NCI-H510A (cell line): ENCODE results near the gene ZCRB1.
"Not testable (repeated sequence)": the region's sequence is repeated elsewhere in the genome, so short reads cannot be mapped to it uniquely, and the experiment has no call there.

Experiments
- DNase-seq: peaks from one replicate; lab custom pipeline; 2025; lab: John Stamatoyannopoulos, UW

The ZCRB1 gene, protein sequence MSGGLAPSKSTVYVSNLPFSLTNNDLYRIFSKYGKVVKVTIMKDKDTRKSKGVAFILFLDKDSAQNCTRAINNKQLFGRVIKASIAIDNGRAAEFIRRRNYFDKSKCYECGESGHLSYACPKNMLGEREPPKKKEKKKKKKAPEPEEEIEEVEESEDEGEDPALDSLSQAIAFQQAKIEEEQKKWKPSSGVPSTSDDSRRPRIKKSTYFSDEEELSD

DNA sequence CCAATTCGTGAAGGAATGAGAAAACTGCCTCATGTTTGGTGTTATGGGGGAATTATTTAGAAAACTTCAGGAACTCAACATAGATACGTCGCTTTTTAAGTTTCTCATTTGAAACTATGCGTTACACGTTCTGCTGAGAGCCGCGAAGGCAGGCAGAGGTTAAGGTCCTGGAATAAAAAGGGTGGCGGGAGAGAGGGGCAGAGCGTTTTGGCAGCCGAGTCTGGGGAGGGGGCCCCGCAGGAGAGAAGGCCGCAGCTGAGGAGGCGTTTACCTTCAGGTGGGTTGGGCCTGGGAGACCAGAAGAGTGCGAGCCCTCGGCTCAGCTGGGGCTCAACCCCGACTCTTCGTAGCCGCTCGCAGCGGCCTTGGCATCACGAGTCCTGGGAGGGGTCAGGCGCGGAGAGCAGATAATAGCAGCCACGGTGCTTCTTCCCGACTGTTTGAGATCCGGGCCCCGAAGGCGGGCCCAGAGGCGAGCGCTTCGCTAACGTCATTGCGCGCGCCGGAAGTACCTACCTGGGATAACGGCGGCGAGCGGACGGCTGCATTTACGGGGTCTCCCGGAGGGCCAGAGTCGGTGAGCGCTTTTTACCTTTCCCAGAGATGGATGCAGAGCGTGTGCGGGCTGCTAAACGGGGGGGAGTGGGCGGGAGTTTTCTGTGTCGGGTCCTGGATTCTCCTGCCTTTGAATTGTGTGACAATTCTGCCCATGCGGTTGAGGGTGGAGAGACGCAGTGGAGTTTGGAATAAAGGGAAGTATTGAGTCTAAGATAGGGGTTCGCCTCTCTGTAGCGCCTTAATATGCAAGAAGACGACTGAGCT lies at the start of gene ZCRB1, which contains the start of gene PPHLN1:
TSS of gene ZCRB1 (minus strand) at position 442 of the 822 bp plus-strand sequence. CDS start 1,992 bp downstream, outside the sequence.
TSS of gene PPHLN1 (plus strand) at position 515 of the 822 bp plus-strand sequence. CDS start 9,736 bp downstream, outside the sequence.
- peak; percentile 89 for DNase-seq

DNA sequence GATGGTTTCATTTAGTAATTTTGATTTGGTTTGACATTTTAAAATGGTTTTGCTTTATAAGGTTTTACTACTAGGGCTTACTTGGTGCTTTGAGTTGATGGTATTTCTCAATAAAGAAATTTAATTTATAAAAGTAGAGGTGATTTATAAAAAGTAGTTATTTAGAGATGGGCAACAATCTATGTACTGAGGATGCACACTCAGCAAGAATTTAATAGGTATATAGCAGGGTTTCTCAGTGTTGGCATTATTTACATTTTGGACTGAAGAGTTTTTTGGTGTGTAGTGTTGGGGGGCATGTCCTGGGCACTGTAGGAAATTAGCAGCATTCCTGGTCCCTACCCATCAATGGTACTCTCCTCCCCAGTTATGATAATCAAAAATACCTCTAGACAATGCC lies 47.8 kb upstream of the ZCRB1 start:
- DNase-seq = no peak

DNA sequence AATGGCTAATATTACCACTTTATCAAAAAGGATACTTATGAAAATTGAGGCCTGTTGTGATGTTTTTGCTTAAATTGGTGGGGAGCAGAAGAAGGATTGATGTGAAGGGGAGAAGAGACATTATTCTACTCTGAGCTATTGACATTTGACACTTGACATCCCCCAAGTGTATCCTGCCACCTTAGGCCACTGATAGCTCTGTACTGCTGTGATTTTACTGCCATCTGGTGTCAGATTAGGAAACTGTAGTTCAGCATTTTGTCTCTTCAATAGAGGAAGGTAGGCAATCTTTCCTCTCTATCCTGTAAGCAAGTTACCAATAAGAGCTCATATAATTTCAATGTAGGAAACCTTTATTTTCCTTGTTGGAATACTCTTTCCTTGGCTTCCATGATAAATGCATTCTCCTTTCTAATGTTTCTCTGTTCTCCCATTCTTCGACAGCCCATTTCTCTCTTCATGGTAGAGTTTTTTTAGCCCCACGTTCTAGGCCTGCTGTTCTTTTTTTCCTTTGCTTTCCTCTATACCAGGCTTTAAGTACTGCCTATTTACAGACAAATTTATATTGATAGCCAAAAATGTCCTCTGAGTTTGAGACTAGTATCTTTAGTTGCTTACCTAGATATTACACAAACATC lies 46.4 kb upstream of the ZCRB1 start:
- peak; percentile 6 for DNase-seq

DNA sequence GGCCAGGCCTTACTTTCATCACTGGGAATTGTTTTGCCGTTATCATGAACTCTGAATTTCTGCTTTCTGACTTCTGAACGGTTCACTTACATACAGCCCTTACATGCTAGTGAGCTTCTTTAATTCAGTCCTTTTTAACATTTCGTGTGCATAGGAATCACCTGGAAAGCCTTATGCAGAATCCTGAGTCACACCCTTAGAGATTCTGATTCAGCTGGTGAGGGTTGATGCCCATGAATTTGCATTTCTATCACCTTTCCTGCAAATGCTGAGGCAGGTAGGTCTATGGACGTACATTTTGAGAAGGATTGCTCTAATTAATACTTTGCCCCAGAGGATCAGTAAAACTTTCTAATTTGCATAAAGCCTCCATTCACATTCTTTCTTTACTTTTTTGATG lies 44.1 kb upstream of the ZCRB1 start:
- no peak for DNase-seq

DNA sequence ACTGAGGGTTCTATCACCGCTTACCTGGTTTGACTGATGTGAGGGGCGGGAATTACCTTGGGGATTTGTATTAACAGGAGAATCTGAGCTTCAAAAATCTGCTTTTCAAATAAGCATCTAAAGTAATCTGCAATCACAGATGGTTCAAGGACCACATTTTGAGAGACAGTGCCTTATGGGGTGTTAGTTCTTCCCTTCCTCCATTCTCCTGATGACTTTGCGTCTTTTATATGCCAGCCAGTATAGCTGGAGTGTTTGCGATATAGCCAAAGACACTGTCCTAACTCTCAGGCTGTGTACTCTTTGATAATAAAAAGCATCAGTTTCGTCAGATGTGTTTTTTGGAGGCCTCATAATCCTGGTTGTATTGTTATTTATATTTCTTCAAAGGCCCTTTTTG lies 39.6 kb upstream of the ZCRB1 start:
- DNase-seq = no peak

DNA sequence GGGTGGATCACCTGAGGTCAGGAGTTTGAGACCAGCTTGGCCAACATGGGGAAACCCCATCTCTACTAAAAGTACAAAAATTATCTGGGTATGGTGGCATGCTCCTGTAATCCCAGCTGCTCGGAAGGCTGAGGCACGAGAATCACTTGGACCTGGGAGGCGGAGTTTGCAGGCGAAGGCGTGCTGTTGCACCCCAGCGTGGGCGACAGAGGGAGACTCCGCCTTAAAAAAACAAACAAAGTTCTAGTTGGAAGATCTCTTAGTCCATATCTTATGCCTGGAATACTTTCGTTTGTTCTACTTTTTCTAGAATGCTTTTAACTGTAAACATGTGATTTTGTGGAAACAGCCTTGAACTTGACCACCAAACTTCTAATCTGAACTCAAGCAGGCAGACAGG lies 38.8 kb upstream of the ZCRB1 start:
- DNase-seq = no peak

DNA sequence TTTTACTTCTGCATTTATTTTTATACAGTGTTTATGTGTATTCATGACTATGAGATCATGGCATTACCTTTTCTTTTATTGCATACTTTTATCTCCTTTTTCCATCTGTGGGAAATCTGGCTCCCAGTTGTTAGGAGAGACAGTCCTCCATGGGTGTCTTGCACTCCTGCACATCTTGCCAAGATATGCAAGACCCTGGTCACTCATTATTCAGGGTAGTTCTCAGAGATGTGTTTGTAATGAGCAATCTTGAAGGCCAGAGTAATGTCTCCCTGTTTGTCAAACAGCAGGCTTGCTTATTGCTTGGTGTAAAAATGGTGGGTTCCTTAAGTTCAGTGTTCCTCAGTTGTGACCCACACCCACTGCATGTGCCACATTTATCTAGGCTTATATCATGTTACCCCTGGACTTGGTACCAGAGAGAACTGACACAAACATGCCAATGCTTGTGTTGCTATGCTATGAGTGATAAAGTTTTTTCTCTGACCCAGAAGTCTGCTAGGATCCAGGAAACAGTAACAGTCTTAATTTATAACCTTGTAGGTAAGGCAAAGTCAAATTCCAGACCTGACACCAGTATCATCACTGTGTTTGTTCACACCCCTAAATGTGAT lies 36.9 kb upstream of the ZCRB1 start:
- DNase-seq = no peak

DNA sequence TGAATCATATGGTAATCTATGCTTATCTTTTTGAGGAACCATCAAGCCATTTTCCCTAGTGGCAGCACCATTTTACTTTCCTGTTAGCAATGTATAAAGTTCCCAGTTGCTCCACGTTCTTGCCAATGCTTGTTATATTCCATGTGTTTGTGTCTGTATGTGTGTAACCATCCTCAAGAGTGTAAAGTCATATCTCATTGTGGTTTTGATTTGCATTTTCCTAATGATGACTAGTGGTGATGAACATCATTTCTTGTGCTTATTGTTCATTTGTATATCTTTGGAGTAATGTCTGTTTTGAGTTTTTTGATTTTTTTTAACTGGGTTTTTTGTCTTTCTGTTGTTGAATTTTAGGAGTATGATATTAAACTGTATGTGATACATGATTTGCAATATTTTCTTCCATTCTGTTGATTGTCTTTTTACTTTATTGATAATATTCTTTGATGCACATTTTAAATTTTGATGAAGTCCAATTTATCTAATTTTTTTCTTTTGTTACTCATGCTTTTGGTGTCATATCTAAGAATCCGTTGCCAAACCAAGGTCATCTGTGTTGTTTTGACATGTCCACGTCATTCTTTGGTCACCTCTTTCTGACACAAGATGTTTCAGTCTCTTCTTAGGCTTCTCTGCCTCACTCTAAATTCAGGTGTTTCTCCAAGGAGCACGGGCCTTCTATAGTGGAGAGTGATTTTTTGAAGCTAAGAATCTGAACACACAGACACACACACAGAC lies 36.2 kb upstream of the ZCRB1 start:
- no peak for DNase-seq

DNA sequence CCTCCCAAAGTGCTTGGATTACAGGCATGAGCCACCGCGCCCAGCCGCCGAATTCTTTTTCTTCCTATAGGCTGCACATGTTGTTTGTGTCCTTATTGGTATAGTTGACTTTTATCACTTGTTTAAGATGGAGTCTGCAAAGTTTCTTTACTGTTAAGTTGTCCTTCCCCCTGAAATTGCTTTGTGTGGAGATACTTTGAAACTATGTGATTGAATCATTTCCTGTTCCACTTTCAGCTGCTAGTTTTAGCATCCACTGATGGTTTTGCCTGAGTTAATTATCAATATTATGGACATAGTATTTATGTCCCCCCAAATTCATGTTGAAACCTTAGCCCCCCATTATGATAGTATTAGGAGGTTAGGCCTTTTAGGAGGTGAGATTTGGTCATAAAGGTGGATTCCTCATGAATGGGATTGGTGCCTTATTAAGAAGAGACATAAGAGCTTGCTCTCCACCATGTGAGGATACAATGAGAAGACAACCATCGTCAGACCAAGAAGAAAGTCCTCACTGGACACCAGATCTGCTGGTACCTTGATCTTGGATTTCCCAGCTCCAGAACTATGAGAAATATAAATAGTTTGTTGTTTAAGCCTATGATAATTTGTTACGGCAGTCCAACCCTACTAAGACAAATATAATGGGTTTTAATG lies 35.0 kb upstream of the ZCRB1 start:
- DNase-seq = no peak

DNA sequence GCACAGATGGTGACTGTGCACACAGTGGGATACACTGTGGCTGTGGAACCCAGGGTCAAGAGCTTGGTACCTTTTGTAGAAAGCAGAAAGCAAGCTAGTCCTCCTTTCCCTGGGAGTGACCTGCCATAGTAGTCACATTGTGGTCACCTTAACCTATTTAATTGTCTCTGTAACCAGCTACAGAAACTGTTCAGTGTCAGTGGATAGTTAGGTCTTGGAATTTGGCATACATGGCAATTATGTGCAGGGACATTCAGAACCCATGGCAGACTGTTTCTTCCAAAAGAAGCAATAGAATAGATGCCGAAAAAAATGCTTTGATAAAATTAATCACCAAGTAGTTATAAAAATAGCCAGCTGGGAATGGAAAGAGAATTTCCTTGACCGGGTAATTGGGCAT lies 30.4 kb upstream of the ZCRB1 start:
- DNase-seq = no peak

DNA sequence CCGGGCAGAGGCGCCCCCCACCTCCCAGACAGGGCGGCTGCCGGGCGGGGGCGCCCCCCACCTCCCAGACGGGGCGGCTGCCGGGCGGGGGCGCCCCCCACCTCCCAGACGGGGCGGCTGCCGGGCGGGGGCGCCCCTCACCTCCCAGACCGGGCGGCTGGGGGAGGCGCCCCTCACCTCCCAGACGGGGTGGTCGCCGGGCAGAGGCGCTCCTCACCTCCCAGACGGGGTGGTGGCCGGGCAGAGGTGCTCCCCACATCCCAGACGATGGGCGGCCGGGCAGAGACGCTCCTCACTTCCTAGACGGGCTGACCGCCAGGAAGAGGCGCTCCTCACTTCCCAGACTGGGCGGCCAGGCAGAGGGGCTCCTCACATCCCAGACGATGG lies 24.1 kb upstream of the ZCRB1 start:
- DNase-seq = not testable (repeated sequence)

DNA sequence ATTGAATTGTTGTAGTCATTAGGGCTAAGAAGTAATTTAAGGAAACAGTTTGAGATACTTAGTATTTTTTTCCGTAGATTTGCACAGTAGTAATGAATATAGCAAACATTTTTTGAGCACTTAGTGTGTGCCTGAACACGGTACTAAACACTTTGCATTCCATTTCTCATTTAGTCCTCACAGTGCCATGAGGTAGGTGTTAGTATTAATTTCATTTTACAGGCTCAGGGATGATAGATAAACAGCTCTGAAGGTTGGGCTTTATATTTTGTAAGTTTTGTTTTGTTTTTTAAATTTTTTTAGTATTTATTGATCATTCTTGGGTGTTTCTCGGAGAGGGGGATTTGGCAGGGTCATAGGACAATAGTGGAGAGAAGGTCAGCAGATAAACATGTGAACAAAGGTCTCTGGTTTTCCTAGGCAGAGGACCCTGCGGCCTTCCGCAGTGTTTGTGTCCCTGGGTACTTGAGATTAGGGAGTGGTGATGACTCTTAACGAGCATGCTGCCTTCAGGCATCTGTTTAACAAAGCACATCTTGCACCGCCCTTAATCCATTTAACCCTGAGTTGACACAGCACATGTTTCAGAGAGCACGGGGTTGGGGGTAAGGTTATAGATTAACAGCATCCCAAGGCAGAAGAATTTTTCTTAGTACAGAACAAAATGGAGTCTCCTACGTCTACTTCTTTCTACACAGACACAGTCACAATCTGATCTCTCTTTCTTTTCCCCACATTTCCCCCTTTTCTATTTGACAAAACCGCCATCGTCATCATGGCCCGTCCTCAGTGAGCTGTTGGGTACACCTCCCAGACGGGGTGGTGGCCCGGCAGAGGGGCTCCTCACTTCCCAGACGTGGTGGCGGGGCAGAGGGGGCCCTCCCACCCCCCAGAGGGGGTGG lies 23.5 kb upstream of the ZCRB1 start:
- DNase-seq = not testable (repeated sequence)

DNA sequence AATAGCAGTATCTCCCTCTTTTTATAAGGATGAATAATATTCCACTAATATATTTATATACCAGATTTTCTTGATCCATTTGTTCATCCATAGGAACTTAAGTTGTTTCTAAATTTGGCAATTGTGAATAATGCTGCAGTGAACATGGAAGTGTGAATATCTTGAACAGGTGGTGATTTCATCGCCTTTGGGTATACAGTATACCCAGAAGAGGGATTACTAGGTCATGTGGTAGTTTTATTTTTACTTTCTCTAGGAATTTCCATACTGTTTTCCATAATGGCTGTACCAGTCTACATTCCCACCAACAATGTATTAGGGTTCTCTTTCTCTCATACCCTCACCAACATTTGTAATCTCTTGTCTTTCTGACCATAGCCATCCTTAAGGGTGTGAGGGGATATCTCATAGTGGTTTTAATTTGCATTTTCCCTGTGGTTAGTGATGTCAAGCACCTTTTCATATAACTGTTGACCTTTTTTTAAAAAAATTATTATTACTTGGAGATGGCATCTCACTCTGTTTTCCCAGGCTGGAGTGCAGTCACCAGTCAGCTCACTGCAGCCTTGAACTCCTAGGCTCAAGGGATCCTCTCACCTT lies 20.6 kb upstream of the ZCRB1 start:
- no peak for DNase-seq

DNA sequence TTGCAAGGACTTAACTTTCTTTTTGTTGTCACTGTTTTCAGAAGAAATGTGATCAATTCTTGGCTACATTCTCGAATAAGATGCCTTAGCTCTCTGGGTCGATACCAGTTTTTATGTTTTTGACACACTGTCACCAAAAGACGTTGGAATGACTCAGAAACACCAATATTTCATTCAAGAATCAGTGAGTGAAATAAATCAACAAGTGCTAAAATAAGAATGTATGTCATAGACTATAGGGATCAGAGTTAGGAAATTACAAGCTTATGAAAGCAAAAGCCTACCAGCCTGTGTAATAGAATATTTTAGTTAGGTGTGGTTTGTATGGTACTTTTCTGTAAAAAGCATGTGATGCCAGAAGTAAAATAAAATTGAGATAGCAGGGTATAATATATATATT lies 17.8 kb upstream of the ZCRB1 start:
- no peak for DNase-seq

DNA sequence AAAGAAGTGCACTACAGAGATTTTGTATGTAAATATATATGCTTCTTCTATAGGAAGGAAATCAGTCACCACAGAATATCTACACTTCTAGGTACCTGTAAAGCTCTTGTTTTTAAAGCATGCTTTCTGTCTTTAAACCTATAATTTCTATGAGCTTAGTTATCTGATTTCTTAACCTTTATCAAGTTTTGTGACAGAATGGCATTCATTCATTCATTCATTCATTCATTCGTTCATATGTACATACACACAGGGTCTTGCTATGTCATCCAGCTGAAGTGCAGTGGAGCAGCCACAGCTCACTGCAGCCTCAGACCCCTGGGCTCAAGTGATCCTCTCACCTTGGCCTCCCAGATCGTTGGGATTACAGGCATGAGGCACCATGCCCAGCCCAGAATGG lies 16.1 kb upstream of the ZCRB1 start:
- DNase-seq = no peak

DNA sequence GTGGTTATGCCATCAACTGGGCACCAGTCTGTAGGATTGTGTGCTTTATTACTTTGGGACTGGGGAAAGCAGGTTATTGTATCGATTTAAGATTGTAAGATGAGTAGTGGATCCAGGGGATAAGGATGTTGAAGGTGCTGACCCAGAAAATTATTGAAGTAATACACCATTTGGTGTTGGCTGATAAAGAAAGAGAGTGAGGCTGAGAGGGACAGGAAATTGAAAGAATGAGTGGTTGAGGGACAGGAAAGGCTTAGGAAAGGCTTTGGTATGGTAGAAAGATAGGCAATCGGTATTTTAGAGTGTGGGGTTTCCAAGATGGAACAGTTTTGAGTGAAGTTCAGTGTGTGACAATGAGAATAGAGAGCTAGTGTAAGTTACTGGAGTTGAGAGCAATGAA lies 12.4 kb upstream of the ZCRB1 start:
- no peak for DNase-seq

DNA sequence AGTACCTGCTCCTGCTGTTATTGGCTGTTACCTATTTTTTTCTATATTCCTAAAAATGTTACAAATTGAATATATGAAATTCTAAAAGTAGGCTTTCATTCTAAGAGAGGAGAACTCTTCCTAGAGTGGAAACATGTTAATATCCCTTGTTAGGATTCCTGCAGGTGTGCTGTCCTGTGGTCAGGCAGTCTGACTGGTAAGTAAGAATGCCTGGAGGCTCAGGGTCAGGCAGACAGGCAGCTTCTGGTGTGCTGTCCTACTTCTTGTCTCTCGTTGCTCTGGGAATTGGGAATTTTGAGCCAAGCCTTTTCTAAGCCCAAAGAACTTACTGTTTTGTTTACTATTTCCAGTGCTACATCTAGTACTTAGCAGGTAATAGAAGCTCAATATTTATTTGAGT lies 10.4 kb upstream of the ZCRB1 start:
- no peak for DNase-seq

DNA sequence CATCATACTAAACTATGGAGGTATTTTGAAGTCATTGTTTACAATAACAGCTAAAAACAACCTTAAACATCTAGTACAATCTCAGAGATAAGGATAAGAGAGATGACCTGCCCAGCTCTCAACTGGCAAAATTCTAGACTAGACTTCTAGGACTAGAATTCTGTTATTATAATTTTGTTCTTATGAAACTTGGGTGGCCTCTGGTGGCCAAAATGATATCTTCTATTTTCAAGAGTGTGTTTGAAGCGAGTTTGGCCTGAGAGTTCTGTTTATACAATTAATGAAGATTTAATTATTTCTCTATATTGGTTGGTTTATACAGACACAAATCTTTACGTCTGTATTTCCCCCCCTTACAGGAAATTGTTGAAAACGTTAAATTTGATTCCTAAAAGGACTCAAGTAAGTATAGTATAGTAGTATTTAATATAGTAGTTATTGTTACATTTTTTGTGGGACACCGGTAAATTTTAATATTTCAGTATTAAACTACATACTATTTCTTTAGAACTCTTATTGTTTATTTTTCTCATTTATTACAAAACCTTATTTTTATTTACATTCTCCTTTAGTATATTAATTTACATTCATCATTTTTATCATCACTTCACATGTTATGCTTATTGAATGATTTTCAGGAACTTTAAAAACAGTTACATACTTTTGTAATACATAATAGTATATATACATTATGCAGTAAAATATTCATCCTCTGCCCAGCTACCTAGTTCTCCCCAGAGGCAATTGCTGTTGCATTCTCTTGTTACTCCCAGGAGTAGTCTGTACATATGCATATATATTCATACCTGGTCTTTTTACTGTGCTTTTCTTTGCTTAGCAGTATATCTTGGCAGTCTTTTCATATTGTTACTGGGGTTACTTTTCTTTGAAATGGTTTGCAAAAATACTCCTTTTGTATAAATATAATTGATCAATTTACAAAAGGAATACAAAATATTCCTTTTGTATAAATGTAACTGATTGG lies 6.7 kb upstream of the ZCRB1 start:
- DNase-seq = peak; percentile 6

DNA sequence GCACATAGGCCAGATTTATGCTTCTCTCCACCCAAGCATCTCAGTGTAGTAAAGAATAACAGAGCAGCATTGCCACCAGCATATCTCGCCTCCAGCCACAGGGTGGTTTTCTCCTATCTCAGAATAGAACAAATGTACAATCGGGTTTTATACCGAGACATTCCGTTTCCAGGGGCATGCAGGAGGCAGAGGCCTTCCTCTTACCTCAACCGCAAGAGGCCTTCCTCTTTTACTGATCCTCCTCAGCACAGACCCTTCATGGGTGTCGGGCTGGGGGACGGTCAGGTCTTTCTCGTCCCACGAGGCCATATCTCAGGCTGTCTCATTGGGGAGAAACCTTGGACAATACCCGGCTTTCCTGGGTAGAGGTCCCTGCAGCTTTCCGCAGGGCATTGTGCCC lies 4.2 kb upstream of the ZCRB1 start:
- DNase-seq = not testable (repeated sequence)
